Activated CD4-positive, alpha-beta T cell treated with anti-CD3 and anti-CD28 coated beads, Interleukin-2, amount 50 U/mL, for 24 hours (primary cell): Measurements from ENCODE around the gene EGFLAM.
A peak's percentile ranks its signal among the peaks of the same experiment; 100 is the strongest.
"Not testable (repeated sequence)": the region's sequence is repeated elsewhere in the genome, so short reads cannot be mapped to it uniquely, and the experiment has no call there.

Experiments
- DNase-seq, 2 donors: peaks; one replicate each; pipeline ENCODE4 v3.0.0-alpha.2; 2020; ENCODE audit warnings: low read depth in 1 of 2, low spot score in 1 of 2

Gene EGFLAM

DNA sequence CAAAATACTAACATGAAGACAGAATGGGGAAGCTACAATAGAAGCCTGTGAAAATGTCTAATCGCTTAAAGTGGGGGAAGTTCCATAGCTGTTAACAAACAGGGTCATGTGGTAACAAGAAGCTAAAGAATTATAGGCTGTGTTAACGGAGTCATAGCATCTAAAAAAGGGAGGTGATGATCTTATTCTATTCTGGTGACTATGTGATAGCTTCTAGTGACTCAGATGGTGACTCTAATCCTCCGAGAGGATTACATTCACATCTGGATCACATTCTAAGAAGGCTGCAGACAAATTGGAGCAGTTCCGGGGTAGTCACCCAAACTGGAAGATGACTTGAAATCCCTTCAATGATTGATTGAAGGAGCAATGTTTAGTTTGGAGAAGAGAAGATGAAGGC, 156.0 kb downstream of the EGFLAM start:
- DNase-seq: no peak

DNA sequence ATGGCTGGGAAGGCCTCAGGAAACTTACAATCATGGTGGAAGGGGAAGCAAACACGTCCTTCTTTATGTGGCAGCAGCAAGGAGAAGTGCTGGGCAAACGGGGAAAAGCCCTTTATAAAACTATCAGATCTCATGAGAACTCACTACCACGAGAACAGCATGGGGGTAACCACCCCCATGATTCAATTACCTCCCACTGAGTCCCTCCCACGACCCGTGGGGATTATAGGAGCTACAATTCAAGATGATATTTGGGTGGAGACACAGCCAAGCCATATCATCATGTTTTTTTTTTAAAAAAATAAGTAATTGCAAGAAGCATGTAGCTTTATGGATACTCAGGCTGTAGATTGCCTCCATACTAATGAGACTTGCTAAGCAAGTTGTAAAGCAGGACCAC, 157.4 kb downstream of the EGFLAM start:
- not testable (repeated sequence) for DNase-seq

GRCh38 chr5:38417658-38418017, 159.3 kb downstream of the EGFLAM start:
- DNase-seq: no peak

- DNase-seq: no peak
Observed at GRCh38 chr5:38420246-38420645, 161.9 kb downstream of the EGFLAM start.

GRCh38 chr5:38420691-38421390, 162.5 kb downstream of the EGFLAM start:
- DNase-seq: no peak

- no peak for DNase-seq
Observed at GRCh38 chr5:38422622-38423021, 164.3 kb downstream of the EGFLAM start.

DNA sequence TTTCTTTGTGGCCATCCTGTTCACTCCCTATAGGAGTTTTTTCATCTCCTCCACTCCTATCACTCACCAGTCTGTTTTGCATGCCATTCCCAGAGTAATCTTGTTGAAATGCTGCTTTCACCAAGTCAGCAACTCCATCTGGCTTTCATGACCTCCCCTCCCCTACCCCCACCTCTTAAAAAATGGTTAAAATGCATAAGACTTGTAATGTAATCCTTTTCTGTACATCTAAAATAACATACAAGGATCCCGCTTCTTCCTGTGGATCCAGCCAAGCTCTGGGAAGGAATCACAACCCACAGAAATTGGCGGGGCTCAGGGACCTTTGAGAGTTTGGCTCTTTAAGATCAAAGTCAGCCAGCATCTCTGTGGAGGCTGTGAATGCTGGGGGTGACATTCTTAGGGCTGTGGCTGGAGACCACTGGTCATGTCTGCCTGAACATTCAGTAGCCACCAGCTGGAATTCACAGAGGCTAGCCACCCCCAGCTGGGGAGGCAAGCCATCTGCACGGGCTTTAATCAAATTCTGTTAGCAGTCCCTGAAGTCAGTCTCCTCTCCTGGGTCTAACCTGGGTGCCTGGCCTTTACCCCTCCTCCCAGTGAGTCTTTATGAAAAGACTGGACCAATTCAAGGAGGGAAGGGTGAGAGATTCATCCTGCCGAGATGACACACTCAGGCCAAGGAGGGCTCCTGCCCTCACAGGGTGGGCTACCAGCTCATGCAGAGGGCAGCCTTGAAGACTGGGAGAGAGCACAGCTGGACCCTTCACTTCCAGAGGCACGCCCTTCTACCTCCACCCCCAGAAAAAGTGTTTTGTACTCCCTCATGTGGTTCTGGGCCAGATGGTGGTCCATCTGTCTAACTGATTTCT, 165.2 kb downstream of the EGFLAM start:
- DNase-seq: no peak

- no peak for DNase-seq
Observed at GRCh38 chr5:38424148-38425060, 166.0 kb downstream of the EGFLAM start.

DNA sequence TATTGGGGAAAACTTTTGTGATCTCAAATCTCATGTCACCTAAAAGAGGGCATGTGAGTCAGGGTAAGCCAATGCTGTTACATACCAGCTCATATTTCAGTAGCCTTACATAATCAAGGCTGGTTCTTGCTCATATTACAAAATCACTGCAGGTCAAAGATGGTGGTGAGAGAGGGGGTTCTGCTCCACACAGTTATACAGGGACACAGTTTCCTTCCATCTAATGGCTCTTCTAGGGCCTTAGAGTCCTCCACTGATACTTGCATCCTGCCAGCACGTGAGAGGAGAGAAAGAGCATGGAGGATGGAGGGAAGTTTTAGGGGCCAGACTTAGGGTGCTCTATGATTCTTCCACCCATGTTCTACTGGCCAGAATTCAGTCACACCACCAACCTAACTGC, 168.1 kb downstream of the EGFLAM start:
- DNase-seq: no peak

- DNase-seq: no peak
Observed at GRCh38 chr5:38426986-38427950, 168.9 kb downstream of the EGFLAM start.

DNA sequence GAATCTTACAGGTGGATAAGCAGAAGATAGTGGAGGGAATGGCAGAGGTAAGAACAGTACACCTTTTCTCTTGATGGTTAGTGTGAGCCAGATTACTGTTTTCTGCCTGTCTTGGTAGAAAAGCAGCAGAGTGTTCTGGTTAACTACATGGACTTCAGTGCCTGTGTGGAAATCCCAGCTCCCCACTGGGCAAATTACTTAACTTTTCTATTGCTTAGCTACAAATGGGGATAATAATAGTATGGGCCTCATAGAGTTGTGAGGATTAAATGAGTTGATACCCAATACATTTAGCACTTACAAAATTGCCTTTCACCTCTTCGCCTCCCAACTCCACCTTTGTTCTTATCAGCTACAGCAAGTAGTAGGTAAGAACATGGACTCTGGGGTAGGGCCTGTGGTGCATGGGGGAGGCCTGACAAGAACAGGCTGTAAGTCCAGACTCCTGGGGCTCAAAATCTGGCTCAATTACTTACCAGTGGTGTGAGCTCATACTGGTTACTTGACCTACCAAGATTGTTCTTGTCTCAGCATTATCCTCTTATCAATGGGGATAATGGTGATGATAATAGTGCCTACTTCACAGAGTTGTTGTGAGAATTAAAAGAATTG, 173.0 kb downstream of the EGFLAM start:
- no peak for DNase-seq

DNA sequence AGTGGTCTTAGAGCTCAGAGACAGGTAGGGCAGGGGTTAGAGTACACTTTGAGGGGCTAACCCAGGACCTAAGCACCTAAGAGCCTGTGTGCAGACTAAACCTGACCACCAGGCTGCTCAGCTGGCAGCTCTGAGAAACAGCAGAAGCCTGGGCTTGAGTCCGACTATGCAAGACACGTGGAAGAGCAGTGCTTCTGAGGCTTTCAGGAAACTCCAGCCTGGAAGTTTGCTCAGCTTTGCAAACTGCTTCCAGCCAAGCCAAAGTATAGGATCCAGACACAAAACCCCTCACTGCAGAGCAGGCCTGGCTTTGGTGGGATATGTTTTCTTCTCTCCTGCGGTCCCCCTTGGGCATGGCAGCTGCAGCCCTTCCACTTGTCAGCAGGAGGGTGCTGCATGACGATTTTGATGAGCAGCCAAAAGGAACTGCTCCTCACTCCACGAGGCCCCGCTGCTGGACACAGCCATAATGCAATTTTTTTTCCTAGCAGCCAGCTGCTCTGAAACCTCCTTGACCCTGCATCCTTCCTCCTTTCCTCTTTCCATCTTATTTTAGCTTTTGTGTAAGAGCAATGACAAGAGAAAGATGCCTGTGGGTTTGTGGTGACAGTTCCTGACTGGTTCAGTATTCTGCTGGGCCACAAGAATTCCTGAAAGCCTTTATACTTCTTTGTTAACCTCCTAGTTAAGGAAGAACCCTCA, 175.0 kb downstream of the EGFLAM start:
- no peak for DNase-seq

- no peak for DNase-seq
Observed at GRCh38 chr5:38434966-38435705, 176.8 kb downstream of the EGFLAM start.

GRCh38 chr5:38438757-38439156, 180.4 kb downstream of the EGFLAM start:
- no peak for DNase-seq

GRCh38 chr5:38441453-38442246, 183.3 kb downstream of the EGFLAM start:
- peak; percentile 62 to 73 for DNase-seq

DNA sequence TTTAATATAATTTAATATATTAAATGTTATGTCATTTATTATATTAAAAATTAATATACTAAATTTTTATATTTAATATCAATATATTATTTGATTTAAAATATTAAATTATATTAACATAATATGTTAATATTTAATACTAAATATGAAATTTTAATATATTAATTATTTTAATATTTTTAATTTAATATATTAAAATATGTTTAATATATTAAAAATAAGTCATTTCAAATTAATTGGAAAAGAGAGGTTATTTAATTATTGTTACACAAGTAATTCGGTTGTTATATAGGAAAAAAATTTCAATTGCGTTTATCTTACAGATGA, 183.9 kb downstream of the EGFLAM start:
- no peak for DNase-seq

DNA sequence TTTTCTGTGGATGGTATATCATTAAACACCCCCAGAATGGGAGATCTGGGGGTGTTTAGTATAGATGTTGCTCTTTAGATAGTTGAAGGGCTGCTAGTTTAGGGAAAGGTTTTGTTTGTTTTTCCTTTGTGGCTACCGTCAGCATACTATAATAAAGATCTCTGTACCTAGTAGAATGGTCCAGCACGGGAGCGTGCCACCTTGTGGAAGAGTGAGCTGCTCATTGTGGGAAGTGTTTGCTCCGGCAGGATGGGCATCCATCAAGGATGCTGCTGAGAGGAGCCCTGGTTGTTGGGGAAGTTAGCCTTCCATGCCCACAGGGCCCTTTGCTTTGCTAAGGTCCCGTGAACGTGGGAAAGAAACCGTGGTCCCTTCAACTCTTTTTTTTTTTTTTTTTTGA, 185.0 kb downstream of the EGFLAM start:
- no peak for DNase-seq
